ENCODE results near the gene RGS3.
"Not testable (repeated sequence)": the region's sequence is repeated elsewhere in the genome, so short reads cannot be mapped to it uniquely, and the experiment has no call there.

Gene RGS3

GRCh38 chr9:113488490-113488889, 25.0 kb downstream of the RGS3 start:
- no peak for DNase-seq (ENCODE audit: low spot score)

GRCh38 chr9:113491147-113491546, 27.6 kb downstream of the RGS3 start:
- not testable (repeated sequence) for DNase-seq (ENCODE audit: low spot score)

- DNase-seq (ENCODE audit: low spot score), result no peak
Measured at GRCh38 chr9:113492343-113493202, 29.0 kb downstream of the RGS3 start.

- no peak for DNase-seq (ENCODE audit: low spot score)
Measured at GRCh38 chr9:113493203-113493520, 29.6 kb downstream of the RGS3 start.

GRCh38 chr9:113495526-113495925, 32.0 kb downstream of the RGS3 start:
- DNase-seq (ENCODE audit: low spot score), result no peak

DNA sequence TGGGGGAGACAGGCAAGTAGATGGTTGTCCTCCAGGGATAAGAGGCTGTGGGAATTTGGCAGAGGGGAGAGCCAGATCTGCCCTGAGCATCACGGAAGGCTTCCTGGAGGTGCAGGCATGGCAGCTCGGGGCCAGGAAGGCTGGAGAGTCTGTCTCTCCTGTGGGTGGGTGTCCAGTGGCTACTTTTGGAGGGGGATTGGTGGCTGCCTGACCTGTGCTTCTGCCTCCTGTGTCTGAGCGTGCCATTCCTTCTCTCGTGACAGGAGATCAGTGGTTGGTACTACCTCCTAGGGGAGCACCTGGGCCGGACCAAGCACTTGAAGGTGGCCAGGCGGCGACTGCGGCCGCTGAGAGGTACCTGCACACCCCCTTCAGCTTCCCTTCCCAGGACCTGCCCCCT, 33.5 kb downstream of the RGS3 start:
- no peak for DNase-seq (ENCODE audit: low spot score)

GRCh38 chr9:113499153-113499875, 35.8 kb downstream of the RGS3 start:
- no peak for DNase-seq (ENCODE audit: low spot score)

DNA sequence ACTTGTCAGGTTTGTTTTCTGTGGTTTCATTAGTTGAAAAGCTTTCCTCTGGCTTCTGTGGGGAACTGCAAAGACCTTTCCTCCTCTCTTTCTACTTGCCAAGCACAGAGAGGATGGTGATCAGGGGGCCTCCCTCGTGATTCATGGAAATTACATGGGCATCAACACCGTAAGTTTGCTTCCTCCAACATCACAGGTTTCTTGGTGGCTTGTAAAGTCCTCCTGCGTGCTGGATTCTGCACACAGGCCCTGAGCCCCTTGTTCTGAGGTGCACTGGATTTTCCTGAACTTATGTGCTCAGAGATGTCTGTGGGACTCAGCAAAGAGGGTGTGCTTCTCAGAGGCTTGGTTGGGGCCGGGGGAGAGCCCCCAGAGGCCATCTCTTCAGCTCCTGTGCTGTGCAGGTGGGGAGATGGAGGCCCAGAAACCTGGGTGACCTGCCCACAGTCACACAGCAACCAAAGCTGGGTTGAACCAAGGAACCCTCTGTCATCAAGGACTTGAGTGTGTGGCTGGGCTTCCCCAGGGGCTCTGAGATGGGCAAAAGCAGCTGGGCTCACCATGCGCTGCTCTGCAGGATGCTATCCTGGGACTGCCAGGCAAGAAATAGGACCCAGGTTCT, 36.5 kb downstream of the RGS3 start:
- no peak for DNase-seq (ENCODE audit: low spot score)

DNA sequence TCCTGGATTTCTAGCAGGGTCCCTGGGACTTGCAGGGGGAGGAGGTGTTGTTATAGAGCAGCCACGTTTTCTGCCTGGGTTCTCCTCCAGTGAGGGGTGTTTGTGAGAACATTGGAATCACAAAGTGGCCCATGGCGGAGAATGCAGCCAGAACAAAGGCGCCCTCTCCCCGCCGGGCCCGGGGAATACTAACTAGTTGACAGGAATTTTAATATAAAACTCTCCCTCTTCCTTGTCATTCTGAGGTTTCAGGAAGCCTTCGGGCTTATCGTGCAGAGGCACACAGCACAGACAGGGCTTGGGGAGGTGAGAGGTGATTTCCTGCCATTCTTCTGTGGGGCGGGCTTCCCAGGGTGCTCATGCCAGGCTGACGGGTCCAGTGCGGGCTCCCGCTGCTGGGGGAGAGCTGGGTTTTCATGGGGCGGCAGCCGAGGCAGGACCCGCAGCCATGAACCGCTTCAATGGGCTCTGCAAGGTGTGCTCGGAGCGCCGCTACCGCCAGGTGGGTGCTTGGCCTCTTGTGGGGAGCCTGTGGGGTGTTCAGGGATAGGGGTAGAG, 37.7 kb downstream of the RGS3 start:
- DNase-seq (ENCODE audit: low spot score), result no peak

GRCh38 chr9:113501852-113502251, 38.3 kb downstream of the RGS3 start:
- no peak for DNase-seq (ENCODE audit: low spot score)

DNA sequence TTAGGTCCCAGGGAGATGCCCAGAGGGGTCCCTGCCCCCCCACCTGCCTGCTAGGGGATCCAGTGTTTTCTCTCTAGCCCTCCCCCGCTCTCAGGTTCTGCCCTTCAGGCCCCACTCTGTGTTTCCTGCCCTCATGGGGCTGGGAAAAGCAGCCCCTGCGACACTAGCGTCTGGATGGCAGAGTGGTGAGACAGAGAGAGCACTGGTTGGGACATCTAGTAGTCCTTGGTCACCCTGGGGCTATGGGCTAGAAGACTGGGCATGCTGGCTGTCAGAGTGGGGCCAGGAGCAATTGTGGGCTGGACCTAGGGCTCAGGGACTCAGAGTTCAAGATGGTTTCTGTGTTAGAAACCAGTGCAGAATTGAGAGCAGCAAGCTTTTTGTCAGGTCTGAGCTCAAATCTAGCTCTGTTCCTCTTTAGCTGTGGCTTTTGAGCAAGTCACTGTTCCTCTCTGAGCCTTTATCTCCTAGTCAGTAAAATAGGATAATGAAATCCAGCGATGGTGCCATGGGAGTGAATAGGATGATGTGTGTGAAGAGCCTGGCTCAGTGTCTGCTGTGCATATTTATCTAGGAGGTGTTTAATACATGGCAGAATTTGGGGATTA, 39.0 kb downstream of the RGS3 start:
- DNase-seq (ENCODE audit: low spot score), result no peak

- DNase-seq (ENCODE audit: low spot score), result no peak
Measured at GRCh38 chr9:113503131-113503541, 39.6 kb downstream of the RGS3 start.

DNA sequence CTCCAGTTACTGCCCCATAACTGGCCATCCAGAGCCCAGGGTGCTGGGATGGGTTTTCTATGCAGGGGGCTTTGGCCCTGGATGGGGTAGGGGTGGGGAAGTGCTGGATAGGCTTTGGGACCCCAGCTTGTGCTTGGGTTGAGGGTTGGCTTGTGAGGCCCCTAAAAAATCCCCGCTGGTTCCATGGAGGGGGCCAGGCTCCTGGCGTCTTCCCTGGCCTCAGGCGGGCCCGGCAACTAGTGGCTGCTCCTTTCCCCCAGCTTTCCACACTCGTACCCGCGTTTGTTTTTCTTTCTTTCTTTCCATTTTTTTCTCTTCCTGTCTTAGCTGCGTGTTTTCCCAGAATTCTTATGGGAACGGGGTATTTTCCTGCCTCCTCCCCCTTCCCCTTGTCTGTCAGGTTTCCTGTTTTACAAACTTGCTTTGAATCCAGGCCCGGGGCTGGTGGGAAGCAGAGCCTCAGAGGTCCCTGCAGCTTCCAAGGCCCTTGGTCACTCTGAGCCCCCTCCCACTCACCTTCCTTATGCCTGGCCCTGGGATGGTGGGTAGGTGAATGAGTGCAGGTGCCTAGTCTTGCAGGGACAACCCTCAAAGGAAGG, 40.2 kb downstream of the RGS3 start:
- DNase-seq (ENCODE audit: low spot score), result no peak

- no peak for DNase-seq (ENCODE audit: low spot score)
Measured at GRCh38 chr9:113504725-113505590, 41.4 kb downstream of the RGS3 start.

DNA sequence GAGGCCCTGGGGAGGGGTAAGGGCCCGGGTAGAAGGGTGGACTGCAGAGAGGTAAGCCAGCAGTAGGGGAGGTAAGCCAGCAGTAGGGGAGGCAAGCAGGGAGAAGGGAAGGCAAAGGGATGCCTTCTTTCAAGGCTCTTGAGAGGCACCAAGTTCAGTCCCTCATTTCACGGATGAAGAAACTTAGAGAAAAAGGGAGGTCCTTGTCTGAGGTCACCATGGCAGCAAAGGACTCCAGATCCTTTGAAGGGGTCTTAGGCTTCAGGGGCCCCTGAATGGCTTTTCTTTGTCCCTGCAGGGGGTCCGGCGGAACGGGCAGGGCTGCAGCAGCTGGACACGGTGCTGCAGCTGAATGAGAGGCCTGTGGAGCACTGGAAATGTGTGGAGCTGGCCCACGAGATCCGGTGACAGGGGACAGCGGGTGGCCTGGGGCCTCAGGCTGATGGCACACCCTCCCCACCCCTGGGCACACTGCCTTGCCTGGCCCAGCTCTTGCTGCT, 42.6 kb downstream of the RGS3 start:
- DNase-seq (ENCODE audit: low spot score), result no peak

GRCh38 chr9:113507256-113507655, 43.7 kb downstream of the RGS3 start:
- no peak for DNase-seq (ENCODE audit: low spot score)

GRCh38 chr9:113508111-113508749, 44.7 kb downstream of the RGS3 start:
- no peak for DNase-seq (ENCODE audit: low spot score)

DNA sequence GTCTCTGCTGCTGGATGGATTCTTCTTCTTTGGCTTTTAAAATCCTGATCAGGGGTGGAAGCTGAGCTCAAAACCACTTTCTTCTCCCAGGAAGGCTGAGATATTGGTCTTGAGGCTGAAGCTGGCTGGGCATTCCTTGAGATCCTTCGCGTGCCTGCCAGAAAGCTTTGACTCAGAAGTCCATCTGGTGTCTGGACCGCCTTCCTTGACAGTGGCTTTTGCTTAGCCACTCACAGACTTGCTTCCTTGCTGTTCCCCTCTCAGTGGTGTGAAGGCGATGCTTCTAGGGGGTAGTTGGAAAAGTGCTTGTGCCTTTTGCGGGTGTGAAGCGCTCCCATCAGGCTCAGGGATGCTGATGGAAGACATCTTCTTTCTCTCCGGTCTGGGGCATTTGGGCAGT, 45.9 kb downstream of the RGS3 start:
- DNase-seq (ENCODE audit: low spot score), result peak; percentile 59

DNA sequence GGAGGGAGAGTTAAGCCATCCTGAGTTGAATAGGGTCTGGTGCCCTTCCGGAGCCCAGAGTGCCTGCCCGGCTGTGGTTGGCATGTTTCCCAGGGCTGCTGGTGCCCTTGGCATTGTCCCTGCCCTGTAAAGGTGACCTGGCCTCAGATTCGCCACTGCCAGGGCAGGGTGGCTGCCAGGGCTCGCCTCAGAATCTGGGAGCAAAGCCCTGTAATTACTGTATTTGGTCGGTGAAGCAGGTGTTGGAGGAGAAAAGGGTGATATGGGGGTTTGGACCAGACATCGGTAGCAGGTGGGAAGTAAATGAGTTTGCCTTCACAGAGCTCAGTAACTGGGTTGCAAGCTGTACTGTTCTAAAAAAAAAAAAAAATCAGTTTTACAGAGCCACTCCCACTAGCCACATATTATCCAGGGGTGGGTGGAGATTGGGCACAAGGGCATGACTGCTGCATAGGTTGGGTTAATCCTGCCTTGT, 47.6 kb downstream of the RGS3 start:
- peak; percentile 71 for DNase-seq (ENCODE audit: low spot score)
